HepG2 (cell line): Measurements from ENCODE around the gene COQ9. TPM values are rescaled to one million over a fixed set of nuclear protein-coding genes. Genes with fewer than 3 reads are reported as not detected.

Experiments used
- ARID2 ChIP-seq: sonication (generic); formaldehyde crosslinking; IDR thresholded peaks from 2 replicates; pipeline ENCODE4 v1.8.1; 2022; ENCODE audit warnings: mild to moderate bottlenecking, missing genetic modification reagents, borderline replicate concordance
- CHD2 ChIP-seq: IDR thresholded peaks from 2 replicates; pipeline ENCODE4 v1.6.1; 2011; ENCODE audit warnings: low read depth, low read length, improper control_type of control experiment
- GATAD2A ChIP-seq: IDR thresholded peaks from 2 replicates; pipeline ENCODE4 v1.6.1; 2016
- NCOA2 ChIP-seq: sonication (generic); formaldehyde crosslinking; IDR thresholded peaks from 2 replicates; pipeline ENCODE4 v1.8.0; 2022; ENCODE audit warnings: inconsistent platforms
- NR2F2 ChIP-seq: IDR thresholded peaks from 2 replicates; pipeline ENCODE4 v1.6.1; 2012; ENCODE audit warnings: low read depth, inconsistent platforms, borderline replicate concordance
- RNF2 ChIP-seq: fragments of 450-650 bp; conservative IDR thresholded peaks from 2 replicates; pipeline ENCODE4 v1.6.1; 2016; ENCODE audit warnings: low read depth
- SAFB2 ChIP-seq: sonication (generic); formaldehyde crosslinking; IDR thresholded peaks from 2 replicates; pipeline ENCODE4 v1.5.1; 2020; ENCODE audit warnings: missing genetic modification reagents, low read depth, mild to moderate bottlenecking, borderline replicate concordance
- ZFP36 ChIP-seq: fragments of 150-350 bp; IDR thresholded peaks from 2 replicates; pipeline ENCODE4 v1.6.1; 2018; ENCODE audit warnings: borderline replicate concordance, low read length, low read depth; ENCODE audit not compliant: partially characterized antibody
- ZNF256 ChIP-seq: sonication (generic); formaldehyde crosslinking; conservative IDR thresholded peaks from 2 replicates; pipeline ENCODE4 v1.4.0; 2020; ENCODE audit warnings: missing genetic modification reagents
- ZNF331 ChIP-seq: sonication (generic); formaldehyde crosslinking; IDR thresholded peaks from 2 replicates; pipeline ENCODE4 v1.4.0; 2020; ENCODE audit warnings: missing genetic modification reagents
- ZSCAN25 ChIP-seq: sonication (generic); formaldehyde crosslinking; IDR thresholded peaks from 2 replicates; pipeline ENCODE4 v1.8.0; 2022; ENCODE audit warnings: mild to moderate bottlenecking, missing genetic modification reagents
- polyA plus RNA-seq, 8 experiments: library from polyadenylated mRNA; depleted of rRNA in 3 of 8; stranded (reverse) in 7 of 8; unstranded in 1 of 8; fragments of >200 nt; fragmentation: Illumina TruSeq in 4 of 8; extraction: Trizol in 4 of 8; gene quantifications; 2 replicates each; pipeline versions ENCODE4 v1.2.1 to v1.2.3, GENCODE V29; 2011 to 2016; ENCODE audit warnings: low read depth in 4 of 8, missing spikeins in 1 of 8, mixed read lengths in 1 of 8; ENCODE audit not compliant: insufficient read depth in 1 of 8
- total RNA-seq, 5 experiments: library from RNA; depleted of rRNA; stranded (reverse); fragments of >200 nt; fragmentation: Illumina TruSeq; extraction: Trizol; gene quantifications; 2 replicates each; pipeline ENCODE4 v1.2.3, GENCODE V29; 2016; ENCODE audit warnings: low read depth in 1 of 5
- TF ChIP-seq, protein P1 (sequence below): sonication (generic); formaldehyde crosslinking; conservative IDR thresholded peaks from 2 replicates; pipeline ENCODE4 v1.4.0; 2020; ENCODE audit warnings: missing genetic modification reagents
- TF ChIP-seq, protein P2 (sequence below): sonication (generic); formaldehyde crosslinking; IDR thresholded peaks from 2 replicates; pipeline ENCODE4 v1.4.0; 2020; ENCODE audit warnings: missing genetic modification reagents, mild to moderate bottlenecking, borderline replicate concordance
- TF ChIP-seq, protein P3 (sequence below), 2 experiments: fragments of 450-650 bp in 1 of 2; sonication (generic) in 1 of 2; formaldehyde crosslinking; IDR thresholded peaks; 2 replicates each; pipeline versions ENCODE4 v1.5.0 to v1.8.0; 2020 to 2022; ENCODE audit warnings: mild to moderate bottlenecking in 1 of 2, missing genetic modification reagents in 1 of 2
- TF ChIP-seq, protein P4 (sequence below): sonication (generic); formaldehyde crosslinking; IDR thresholded peaks from 2 replicates; pipeline ENCODE4 v1.8.1; 2023; ENCODE audit warnings: mild to moderate bottlenecking, inconsistent platforms, moderate library complexity, missing genetic modification reagents, borderline replicate concordance
- TF ChIP-seq, protein P5 (sequence below): sonication (generic); formaldehyde crosslinking; conservative IDR thresholded peaks from 2 replicates; pipeline ENCODE4 v1.8.1; 2023; ENCODE audit warnings: missing genetic modification reagents
- TF ChIP-seq, protein P6 (sequence below): IDR thresholded peaks from 2 replicates; pipeline ENCODE4 v1.6.1; 2016; ENCODE audit warnings: missing compliant biosample characterization, missing genetic modification reagents, borderline replicate concordance

Gene COQ9
- total and polyA plus RNA-seq, 2 of the 13 experiments (the other 11 are each of a cell fraction or from before 2014, with no cell fraction given) = 57.5 to 108 TPM

DNA sequence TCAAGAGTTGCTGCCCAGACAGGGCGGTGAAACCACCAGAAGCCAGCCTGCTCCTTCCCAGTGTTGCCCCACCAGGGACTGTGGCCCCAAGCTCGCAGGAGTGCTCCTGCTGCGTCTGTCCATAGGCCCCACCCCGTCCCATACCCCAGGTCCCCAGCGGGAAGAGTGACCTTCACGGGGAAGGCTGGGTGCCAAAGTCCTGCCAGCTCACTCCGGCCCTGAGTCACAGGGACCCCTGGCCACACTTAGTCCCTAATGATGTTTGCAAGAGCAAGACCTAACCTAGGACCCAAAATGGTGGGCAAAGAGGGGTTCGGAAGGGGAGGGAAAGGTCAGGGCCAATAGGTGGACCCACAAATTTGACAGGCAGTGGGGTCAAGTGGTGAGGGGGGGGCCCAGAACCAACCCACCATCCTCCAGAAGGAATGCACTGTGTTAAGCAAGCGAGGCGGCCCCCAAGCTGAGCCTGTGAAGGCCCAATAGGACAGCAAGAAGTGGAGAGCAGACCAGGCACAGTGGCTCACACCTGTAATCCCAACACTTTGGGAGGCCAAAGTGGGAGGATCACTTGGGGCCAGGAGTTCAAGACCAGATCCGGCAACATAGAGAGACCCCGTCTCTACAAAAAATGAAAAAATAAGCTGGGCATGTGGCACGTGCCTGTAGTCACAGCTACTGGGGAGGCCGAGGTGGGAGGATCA lies 35.7 kb downstream of the COQ9 start (continued):
- TF ChIP-seq, protein P1, sequence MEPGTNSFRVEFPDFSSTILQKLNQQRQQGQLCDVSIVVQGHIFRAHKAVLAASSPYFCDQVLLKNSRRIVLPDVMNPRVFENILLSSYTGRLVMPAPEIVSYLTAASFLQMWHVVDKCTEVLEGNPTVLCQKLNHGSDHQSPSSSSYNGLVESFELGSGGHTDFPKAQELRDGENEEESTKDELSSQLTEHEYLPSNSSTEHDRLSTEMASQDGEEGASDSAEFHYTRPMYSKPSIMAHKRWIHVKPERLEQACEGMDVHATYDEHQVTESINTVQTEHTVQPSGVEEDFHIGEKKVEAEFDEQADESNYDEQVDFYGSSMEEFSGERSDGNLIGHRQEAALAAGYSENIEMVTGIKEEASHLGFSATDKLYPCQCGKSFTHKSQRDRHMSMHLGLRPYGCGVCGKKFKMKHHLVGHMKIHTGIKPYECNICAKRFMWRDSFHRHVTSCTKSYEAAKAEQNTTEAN (CRISPR knock-in tag) = no peak
- TF ChIP-seq CHD2 (no peak), GATAD2A (CRISPR knock-in tag) (peak; percentile 93), ZNF256 (CRISPR knock-in tag) (no peak), ARID2 (no peak), ZSCAN25 (CRISPR knock-in tag) (peak; percentile 83), ZFP36 (no peak), RNF2 (no peak; the same call in none of the 2 replicates), NR2F2 (peak; percentile 98), NCOA2 (CRISPR knock-in tag) (0 out of 2 replicates have a peak, but pooled peaks have one; percentile 32), ZNF331 (CRISPR knock-in tag) (0 out of 2 replicates have a peak, but pooled peaks have one; percentile 13), SAFB2 (no peak; the same call in 1 of the 2 replicates)
- TF ChIP-seq, protein P2, sequence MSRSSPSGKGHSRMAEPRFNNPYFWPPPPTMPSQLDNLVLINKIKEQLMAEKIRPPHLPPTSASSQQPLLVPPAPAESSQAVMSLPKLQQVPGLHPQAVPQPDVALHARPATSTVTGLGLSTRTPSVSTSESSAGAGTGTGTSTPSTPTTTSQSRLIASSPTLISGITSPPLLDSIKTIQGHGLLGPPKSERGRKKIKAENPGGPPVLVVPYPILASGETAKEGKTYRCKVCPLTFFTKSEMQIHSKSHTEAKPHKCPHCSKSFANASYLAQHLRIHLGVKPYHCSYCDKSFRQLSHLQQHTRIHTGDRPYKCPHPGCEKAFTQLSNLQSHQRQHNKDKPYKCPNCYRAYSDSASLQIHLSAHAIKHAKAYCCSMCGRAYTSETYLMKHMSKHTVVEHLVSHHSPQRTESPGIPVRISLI (CRISPR knock-in tag) = no peak
- TF ChIP-seq, protein P3, sequence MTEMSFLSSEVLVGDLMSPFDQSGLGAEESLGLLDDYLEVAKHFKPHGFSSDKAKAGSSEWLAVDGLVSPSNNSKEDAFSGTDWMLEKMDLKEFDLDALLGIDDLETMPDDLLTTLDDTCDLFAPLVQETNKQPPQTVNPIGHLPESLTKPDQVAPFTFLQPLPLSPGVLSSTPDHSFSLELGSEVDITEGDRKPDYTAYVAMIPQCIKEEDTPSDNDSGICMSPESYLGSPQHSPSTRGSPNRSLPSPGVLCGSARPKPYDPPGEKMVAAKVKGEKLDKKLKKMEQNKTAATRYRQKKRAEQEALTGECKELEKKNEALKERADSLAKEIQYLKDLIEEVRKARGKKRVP (CRISPR knock-in tag; IDR thresholded peaks at IDR 0.05) = 0 out of 4 replicates have a peak, but pooled peaks of 1 of the 2 experiments have one; percentile 46
- TF ChIP-seq, protein P4, sequence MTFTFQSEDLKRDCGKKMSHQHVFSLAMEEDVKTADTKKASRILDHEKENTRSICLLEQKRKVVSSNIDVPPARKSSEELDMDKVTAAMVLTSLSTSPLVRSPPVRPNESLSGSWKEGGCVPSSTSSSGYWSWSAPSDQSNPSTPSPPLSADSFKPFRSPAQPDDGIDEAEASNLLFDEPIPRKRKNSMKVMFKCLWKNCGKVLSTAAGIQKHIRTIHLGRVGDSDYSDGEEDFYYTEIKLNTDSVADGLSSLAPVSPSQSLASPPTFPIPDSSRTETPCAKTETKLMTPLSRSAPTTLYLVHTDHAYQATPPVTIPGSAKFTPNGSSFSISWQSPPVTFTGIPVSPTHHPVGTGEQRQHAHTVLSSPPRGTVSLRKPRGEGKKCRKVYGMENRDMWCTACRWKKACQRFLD (CRISPR knock-in tag) = peak; percentile 48; the same call in 1 of the 2 replicates
- TF ChIP-seq, protein P5, sequence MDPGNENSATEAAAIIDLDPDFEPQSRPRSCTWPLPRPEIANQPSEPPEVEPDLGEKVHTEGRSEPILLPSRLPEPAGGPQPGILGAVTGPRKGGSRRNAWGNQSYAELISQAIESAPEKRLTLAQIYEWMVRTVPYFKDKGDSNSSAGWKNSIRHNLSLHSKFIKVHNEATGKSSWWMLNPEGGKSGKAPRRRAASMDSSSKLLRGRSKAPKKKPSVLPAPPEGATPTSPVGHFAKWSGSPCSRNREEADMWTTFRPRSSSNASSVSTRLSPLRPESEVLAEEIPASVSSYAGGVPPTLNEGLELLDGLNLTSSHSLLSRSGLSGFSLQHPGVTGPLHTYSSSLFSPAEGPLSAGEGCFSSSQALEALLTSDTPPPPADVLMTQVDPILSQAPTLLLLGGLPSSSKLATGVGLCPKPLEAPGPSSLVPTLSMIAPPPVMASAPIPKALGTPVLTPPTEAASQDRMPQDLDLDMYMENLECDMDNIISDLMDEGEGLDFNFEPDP = no peak
- TF ChIP-seq, protein P6, sequence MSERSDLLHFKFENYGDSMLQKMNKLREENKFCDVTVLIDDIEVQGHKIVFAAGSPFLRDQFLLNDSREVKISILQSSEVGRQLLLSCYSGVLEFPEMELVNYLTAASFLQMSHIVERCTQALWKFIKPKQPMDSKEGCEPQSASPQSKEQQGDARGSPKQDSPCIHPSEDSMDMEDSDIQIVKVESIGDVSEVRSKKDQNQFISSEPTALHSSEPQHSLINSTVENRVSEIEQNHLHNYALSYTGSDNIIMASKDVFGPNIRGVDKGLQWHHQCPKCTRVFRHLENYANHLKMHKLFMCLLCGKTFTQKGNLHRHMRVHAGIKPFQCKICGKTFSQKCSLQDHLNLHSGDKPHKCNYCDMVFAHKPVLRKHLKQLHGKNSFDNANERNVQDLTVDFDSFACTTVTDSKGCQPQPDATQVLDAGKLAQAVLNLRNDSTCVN (CRISPR knock-in tag) = no peak
